Kidney (tissue), 14 donors: ENCODE data around the gene PRRC2C. TPM values are rescaled to one million over a fixed set of nuclear protein-coding genes. Genes with fewer than 3 reads are reported as not detected.

Experiments used
- DNase-seq, 5 donors: peaks; one replicate each; pipeline ENCODE4 v3.0.0-alpha.2; 2013 to 2020
- FAIRE-seq: peaks from 2 replicates; lab custom pipeline; 2012; peaks lifted over from hg19 to GRCh38; lab: Jason Lieb, UNC
- H3K27ac ChIP-seq, 2 donors: one replicate each; pipeline ENCODE4 v1.7.0; 2013; ENCODE audit warnings: low read depth in 2 of 2, low read length in 2 of 2, inconsistent platforms in 1 of 2
- H3K27me3 ChIP-seq: one replicate; pipeline ENCODE4 v1.7.1; 2013; ENCODE audit warnings: low read length, inconsistent platforms; ENCODE audit not compliant: control insufficient read depth, insufficient read depth
- H3K36me3 ChIP-seq, 3 donors: one replicate each; pipeline versions ENCODE4 v1.7.0 to v1.7.1; 2013; ENCODE audit warnings: low read length in 3 of 3, control low read depth in 1 of 3, inconsistent platforms in 1 of 3; ENCODE audit not compliant: insufficient read depth in 3 of 3, control insufficient read depth in 2 of 3
- H3K4me1 ChIP-seq, 3 donors: one replicate each; pipeline versions ENCODE4 v1.7.0 to v1.7.1; 2013; ENCODE audit warnings: low read length in 3 of 3, inconsistent platforms in 1 of 3, low read depth in 1 of 3; ENCODE audit not compliant: control insufficient read depth in 2 of 3, insufficient read depth in 2 of 3
- H3K4me3 ChIP-seq, 3 donors: one replicate each; pipeline versions ENCODE4 v1.7.0 to v1.8.1; 2013; ENCODE audit warnings: low read length in 3 of 3, control low read depth in 1 of 3, inconsistent platforms in 1 of 3
- H3K9ac ChIP-seq, 3 donors: one replicate each; pipeline versions ENCODE4 v1.7.0 to v1.7.1; 2013; ENCODE audit warnings: low read length in 3 of 3, control low read depth in 1 of 3, inconsistent platforms in 1 of 3
- H3K9me3 ChIP-seq, 3 donors: one replicate each; pipeline versions ENCODE4 v1.7.0 to v1.7.1; 2013; ENCODE audit warnings: low read length in 3 of 3, control low read depth in 1 of 3, inconsistent platforms in 1 of 3; ENCODE audit not compliant: control insufficient read depth in 2 of 3, insufficient read depth in 1 of 3
- intact Hi-C: fragments of 100-400 bp; cut with DNase I; formaldehyde crosslinking; loops from one replicate; pipeline ENCODE4 v1.11.1; 2022
- polyA plus RNA-seq: library from polyadenylated mRNA; stranded (reverse); fragments of 350-450 nt; fragmentation: Illumina TruSeq; extraction: RNeasy Lipid Tissue Mini Kit (QIAGEN cat#74804); gene quantifications from one replicate; pipeline ENCODE4 v1.2.3, GENCODE V29; 2014; ENCODE audit warnings: low read depth, low replicate concordance; ENCODE audit not compliant: insufficient read depth
- total RNA-seq: library from RNA; stranded (reverse); fragmentation: NEBNext Ultra II Directional; extraction: Animal tissue kit (Norgen Biotek cat#: 25700); gene quantifications from one replicate; pipeline ENCODE4 v1.2.1, GENCODE V29; 2021
- TF ChIP-seq, protein P1 (sequence below): IDR thresholded peaks from 3 replicates; pipeline ENCODE4 v1.5.1; 2012; ENCODE audit warnings: mild to moderate bottlenecking, moderate library complexity, borderline replicate concordance; ENCODE audit not compliant: insufficient read depth; ENCODE audit errors: extremely low read depth
- donor health status: control.
- donor health status: control.
- donor health status: control.
- donor health status: control.
- donor health status: control.
- donor health status: DM: yes; HTN: yes; CAD: no.
- donor health status: Normal renal cell carcinoma (clear cell type).

PRRC2C gene
- total and polyA plus RNA-seq, 2 donors from 2014 or later: 28.1 to 152 TPM

- Histone ChIP-seq H3K9ac (no peak overlapping the region), H3K9me3 (no peaks in the 10 kb centered on the region), H3K27me3 (no peaks in the 10 kb centered on the region), H3K36me3 (no peaks in the 10 kb centered on the region), H3K4me3 (peak overlapping the region in 1 of 3 donors; percentile 10), H3K27ac (no peak overlapping the region), H3K4me1 (peaks cover 6 to 12% (median 10%) of the 10 kb centered on the region in 3 donors)
- DNase-seq (no peak), FAIRE-seq (no peak)
- intact Hi-C loops: no loop called here
- TF ChIP-seq, protein P1, sequence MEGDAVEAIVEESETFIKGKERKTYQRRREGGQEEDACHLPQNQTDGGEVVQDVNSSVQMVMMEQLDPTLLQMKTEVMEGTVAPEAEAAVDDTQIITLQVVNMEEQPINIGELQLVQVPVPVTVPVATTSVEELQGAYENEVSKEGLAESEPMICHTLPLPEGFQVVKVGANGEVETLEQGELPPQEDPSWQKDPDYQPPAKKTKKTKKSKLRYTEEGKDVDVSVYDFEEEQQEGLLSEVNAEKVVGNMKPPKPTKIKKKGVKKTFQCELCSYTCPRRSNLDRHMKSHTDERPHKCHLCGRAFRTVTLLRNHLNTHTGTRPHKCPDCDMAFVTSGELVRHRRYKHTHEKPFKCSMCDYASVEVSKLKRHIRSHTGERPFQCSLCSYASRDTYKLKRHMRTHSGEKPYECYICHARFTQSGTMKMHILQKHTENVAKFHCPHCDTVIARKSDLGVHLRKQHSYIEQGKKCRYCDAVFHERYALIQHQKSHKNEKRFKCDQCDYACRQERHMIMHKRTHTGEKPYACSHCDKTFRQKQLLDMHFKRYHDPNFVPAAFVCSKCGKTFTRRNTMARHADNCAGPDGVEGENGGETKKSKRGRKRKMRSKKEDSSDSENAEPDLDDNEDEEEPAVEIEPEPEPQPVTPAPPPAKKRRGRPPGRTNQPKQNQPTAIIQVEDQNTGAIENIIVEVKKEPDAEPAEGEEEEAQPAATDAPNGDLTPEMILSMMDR: no peak
These were observed 3.0 kb downstream of the PRRC2C start for GRCh38 chr1:171488190-171488929.

GRCh38 chr1:171494076-171494475, 8.7 kb downstream of the PRRC2C start:
- TF ChIP-seq, protein P1: no peak
- H3K9ac ChIP-seq: no peak overlapping the region
- FAIRE-seq: no peak
- peak in 1 of 5 donors; percentile 31 for DNase-seq
- H3K27ac ChIP-seq: no peak overlapping the region
- no peaks in the 10 kb centered on the region for H3K27me3 ChIP-seq
- H3K36me3 ChIP-seq: no peaks in the 10 kb centered on the region
- peaks cover 0 to 6% (median 4%) of the 10 kb centered on the region in 3 donors for H3K4me1 ChIP-seq
- intact Hi-C loops: no loop called here
- H3K4me3 ChIP-seq: no peak overlapping the region
- no peaks in the 10 kb centered on the region for H3K9me3 ChIP-seq

DNA sequence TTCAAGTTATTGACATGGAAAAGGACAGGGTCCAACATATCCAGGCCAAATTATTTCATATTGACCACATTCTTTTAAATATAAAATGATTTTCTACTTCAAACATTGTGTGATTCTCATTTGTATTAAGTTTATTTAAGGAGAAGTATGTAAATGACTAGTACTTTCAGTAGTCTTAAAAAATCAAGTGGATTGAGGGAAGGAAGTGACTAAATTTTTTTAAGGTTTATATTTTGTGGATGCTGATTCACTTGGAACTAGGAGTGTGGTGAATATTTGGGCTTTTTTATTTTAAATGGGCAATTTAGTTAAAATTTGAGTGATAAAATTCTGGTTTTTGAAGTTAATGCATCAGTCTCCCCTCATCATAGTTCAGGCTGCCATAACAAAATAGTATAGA, 10.1 kb downstream of the PRRC2C start:
- H3K27ac ChIP-seq: no peak overlapping the region
- no peak overlapping the region for H3K9ac ChIP-seq
- H3K9me3 ChIP-seq: no peaks in the 10 kb centered on the region
- peaks cover 0 to 6% (median 4%) of the 10 kb centered on the region in 3 donors for H3K4me1 ChIP-seq
- no peaks in the 10 kb centered on the region for H3K27me3 ChIP-seq
- DNase-seq (no peak), FAIRE-seq (no peak)
- intact Hi-C loops: no loop called here
- H3K36me3 ChIP-seq: no peaks in the 10 kb centered on the region
- TF ChIP-seq, protein P1: no peak
- no peak overlapping the region for H3K4me3 ChIP-seq
